Stimulated activated naive CD4-positive, alpha-beta T cell treated with Interleukin-2 at 50 U/mL for 16 hours (primary cell): ENCODE results near the gene MFSD1.

ENCODE experiments used
- DNase-seq: peaks from one replicate; lab custom pipeline; 2025; lab: John Stamatoyannopoulos, UW

The MFSD1 gene

GRCh38 chr3:158819282-158819681 lies 17.4 kb downstream of the MFSD1 start:
- DNase-seq = no peak

- no peak for DNase-seq
These were observed 18.7 kb downstream of the MFSD1 start for GRCh38 chr3:158820521-158820920.

DNA sequence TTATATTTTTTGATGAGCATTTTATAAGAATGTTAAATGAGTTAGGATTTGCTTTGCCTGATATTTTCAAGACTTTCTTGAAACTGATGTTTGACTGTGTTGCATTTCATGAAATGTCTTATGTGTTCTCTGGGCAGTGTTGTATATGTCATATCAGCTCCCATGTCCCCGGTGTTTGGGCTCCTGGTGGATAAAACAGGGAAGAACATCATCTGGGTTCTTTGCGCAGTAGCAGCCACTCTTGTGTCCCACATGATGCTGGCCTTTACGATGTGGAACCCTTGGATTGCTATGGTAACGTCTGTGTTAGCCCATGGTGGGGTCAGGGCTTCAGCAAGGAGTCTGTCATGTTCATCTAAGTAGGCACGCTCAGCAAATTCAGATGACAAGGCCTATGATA lies 20.0 kb downstream of the MFSD1 start:
- DNase-seq = no peak

DNA sequence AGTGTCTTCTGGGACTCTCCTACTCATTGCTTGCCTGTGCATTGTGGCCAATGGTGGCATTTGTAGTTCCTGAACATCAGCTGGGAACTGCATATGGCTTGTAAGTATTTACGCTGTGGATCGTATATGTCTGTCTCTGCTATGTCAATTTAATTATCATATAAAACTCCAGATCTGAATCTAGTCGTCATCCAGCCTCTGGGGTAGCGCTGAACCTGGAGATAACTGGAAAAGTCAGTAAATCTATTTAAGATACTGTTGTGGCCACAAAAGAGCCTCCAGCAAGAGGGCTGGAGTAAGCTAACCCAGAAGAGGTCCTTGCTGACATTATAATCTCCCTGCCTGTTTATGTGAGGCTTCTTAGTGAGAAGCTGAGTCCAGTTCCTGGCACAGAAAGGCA lies 21.6 kb downstream of the MFSD1 start:
- DNase-seq = no peak

- no peak for DNase-seq
These were observed 25.9 kb downstream of the MFSD1 start for GRCh38 chr3:158827773-158828172.

GRCh38 chr3:158830391-158830790 lies 28.5 kb downstream of the MFSD1 start:
- no peak for DNase-seq

DNA sequence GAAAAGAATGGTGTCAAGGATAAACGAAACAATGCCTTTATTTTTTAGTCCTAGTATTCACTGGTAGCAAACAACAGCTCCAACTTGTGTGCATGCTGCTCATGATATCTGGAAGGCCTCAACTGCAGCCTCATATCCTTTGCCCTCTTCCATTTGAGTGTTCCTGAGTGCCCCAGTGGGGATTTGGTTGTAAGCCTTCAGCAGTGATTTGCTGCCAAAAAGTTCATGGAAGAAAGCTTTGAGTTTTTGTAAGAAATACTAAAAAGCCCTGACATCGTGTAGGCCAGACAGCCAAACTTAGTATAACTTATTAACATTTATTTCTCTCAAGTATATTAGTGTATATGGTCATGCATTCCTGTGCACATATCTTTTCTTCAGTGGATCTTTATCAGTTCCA lies 30.0 kb downstream of the MFSD1 start:
- DNase-seq = no peak

DNA sequence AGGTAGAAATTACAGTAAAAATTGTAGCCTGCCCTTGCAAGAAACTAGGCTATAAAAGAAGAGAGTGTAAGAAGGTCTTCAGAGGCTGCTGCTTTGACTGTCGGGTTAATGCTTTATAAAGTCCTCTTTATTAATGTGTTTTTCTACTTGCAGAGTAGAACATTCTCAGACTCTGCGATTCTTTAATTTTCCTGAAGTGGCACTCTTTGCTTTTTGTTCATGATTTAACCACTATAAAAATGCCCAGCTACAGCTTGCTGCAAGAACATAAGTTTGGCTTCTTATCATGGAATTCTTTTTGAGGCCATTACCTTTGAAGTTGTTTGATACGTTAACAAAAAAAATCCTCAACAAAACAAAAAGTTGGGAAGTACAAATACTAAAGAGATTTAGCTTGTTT lies 33.8 kb downstream of the MFSD1 start:
- DNase-seq = no peak

GRCh38 chr3:158836312-158836711 lies 34.5 kb downstream of the MFSD1 start:
- DNase-seq = no peak

GRCh38 chr3:158837240-158837639 lies 35.4 kb downstream of the MFSD1 start:
- DNase-seq = no peak

- no peak for DNase-seq
These were observed 38.1 kb downstream of the MFSD1 start for GRCh38 chr3:158839966-158840365.

DNA sequence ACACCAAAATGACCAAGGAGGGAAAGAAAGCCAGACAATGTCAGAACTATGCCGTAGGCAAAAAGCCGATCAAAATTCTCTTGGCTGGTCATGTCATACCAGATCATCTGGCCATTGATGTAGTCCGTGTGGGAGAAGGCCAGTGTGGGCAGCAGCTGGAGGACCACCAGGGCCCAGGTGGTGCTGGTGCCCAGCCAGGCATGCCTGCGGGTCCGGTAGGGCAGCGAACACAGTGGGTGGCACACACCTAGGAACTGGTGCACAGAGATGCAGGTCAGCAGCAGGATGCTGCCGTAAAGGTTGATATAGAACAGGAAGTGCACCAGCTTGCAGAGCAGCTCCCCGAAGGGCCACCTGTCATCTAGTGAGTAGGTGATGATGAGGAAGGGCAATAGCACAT lies 39.5 kb downstream of the MFSD1 start:
- DNase-seq = no peak

DNA sequence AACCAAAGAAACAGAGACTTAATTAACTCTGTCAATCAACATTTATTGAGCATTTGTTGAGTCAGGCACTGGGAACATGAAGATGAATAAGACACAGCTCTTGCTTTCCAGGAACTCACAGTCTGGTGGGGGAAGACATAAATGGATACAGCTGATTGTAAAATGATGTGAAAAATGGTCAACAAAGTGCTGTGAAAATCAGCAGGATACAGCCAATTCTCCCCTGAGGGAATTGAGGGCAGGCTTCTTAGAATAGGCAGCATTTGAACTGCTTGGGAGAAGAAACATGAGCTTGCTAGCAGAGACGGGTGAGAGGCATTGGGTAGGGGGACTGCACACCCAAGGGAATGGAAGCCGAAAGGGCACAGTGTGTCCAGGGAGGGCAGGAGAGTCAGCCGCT lies 41.1 kb downstream of the MFSD1 start:
- DNase-seq = no peak

DNA sequence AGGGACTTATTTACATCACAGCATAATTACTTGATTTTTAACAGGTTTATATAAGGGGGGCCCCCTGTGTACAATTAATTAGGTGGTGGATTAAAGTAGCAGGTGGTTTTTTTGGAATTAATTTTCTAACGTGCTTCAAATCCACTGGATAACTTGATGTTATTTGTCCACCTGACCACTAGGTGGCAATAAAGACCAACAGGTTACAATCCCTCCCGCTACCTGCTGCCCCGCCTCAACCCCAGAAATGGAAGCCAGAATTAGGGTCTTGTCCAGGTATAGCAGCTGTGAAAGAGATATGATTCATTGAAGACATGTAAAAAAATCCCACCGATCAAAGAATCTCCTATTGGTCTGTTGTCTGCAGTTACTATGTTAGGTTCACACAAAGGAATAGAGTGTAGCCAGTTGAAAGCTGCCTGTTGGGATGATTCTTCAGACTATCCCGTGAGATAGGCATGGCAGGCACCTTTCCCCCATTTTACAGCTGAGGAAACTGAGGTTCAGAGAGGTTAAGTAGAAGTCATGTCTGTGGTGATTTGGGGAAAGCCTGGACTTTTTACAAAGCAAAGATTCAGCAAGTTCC lies 44.0 kb downstream of the MFSD1 start:
- no peak for DNase-seq

DNA sequence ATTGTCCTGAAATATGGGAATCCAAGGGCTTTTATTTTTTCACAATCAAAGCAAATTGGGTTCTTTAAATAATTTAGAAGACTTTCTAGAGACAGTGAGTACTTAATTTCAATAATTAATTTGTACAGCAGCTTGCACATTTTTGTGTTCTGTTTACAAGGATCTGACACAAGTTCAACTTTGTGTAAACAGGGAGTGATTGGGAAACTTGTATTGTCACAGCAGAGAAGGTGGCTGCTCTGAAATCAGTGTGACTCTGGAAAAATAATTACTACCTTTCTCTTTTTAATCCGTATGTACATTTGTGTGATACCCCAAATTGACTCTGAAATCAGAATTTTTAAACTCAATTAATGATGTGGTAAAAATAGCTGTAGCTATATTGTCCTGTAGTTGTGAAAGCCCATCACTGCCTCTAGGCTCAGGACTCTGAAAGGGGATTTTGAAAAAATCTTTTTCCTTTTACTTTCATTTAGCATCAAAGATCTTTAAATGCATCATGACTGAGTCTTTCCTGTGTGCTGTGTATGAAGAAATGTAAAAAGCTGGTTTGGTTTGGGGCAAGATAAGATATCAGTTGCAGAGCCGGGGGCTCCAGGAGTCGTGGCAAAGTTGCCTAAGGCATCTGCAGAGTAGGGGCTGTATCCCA lies 45.1 kb downstream of the MFSD1 start:
- no peak for DNase-seq

GRCh38 chr3:158847452-158847821 lies 45.6 kb downstream of the MFSD1 start:
- no peak for DNase-seq

DNA sequence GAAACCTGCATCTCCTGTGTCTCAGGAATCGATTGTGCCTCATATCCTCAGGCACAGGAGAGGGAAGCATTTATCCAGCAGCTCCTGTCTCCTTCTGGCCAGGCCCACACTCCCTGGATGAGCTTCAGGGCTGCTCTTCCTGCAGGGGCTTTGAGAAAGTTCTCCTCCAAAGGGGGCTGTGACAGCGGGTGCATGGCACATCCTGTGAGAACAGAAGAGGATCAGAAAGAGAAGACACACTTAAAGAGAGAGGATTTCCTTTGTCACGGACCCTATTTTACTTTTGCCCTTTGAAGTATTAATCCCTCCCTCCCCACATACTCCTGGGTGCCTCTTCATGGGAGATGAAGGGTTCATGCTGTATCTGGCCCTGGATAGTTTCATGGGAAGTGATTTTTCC lies 46.0 kb downstream of the MFSD1 start:
- DNase-seq = no peak

DNA sequence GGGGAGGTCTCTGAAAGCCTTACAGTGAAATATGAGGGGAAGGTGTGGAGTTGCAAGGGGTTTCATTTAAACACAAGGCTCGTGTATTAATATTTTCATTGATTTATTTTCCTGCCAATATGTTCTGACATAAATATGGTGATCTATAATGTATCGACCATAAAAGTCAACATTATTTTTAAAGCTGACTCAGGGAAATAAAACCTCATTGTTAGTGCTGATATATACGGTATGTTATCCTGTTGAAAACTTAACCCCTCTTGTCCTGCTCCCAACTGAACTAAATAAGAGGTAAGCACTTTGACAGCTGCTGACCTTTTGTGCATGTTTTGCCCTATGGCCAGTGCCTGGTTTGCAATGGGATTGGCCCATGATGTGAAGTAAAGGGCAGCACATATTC lies 47.9 kb downstream of the MFSD1 start:
- no peak for DNase-seq

- no peak for DNase-seq
These were observed 57.5 kb downstream of the MFSD1 start for GRCh38 chr3:158859362-158859761.

GRCh38 chr3:158863247-158863646 lies 61.4 kb downstream of the MFSD1 start:
- DNase-seq = no peak

GRCh38 chr3:158864492-158864891 lies 62.6 kb downstream of the MFSD1 start:
- DNase-seq = no peak

GRCh38 chr3:158875700-158876099 lies 73.8 kb downstream of the MFSD1 start:
- no peak for DNase-seq
